GM19023 (cell line): Measurements from ENCODE around the gene PCMTD2.
"Not testable (repeated sequence)": the region's sequence is repeated elsewhere in the genome, so short reads cannot be mapped to it uniquely, and the experiment has no call there.

Experiments used
- ATAC-seq: cut with Tn5 transposase; IDR thresholded peaks from one replicate; pipeline ENCODE4 v1.9.1; 2021; ENCODE audit warnings: mild to moderate bottlenecking, moderate library complexity; ENCODE audit not compliant: unreplicated experiment

PCMTD2 gene

GRCh38 chr20:64285579-64286446 lies 30.3 kb downstream of the PCMTD2 start:
- ATAC-seq: peak; percentile 90

DNA sequence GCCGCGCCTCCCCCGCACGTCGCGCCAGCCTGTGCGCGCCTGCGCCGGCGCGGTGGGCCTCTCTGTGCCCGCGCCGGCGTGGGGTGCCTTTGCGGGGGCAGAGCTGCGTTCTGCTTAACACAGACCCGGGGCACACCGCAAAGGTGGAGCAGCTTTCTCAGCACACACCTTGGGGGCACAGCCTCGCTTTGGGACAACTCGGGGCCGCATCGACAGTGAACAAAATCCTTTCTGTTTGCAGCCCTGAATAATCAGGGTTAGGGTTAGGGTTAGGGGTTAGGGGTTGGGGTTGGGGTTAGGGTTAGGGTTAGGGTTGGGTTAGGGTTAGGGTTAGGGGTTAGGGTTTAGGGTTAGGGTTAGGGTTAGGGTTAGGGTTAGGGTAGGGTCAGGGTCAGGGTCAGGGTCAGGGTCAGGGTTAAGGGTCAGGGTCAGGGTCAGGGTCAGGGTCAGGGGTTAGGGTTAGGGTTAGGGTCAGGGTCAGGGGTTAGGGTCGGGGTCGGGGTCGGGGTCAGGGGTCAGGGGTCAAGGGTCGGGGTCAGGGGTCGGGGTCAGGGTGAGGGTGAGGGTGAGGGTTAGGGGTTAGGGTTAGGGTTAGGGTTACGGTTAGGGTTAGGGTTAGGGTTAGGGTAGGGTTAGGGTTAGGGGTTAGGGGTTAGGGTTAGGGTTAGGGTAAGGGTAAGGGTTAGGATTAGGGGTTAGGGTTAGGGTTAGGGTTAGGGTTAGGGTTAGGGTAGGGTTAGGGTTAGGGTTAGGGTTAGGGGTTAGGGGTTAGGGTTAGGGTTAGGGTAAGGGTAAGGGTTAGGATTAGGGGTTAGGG lies 31.1 kb downstream of the PCMTD2 start:
- not testable (repeated sequence) for ATAC-seq

GRCh38 chr20:64287264-64287590 lies 31.7 kb downstream of the PCMTD2 start:
- not testable (repeated sequence) for ATAC-seq

GRCh38 chr20:64292167-64292566 lies 36.6 kb downstream of the PCMTD2 start:
- ATAC-seq: not testable (repeated sequence)

- ATAC-seq: not testable (repeated sequence)
Measured at GRCh38 chr20:64303086-64303485, 47.5 kb downstream of the PCMTD2 start.

DNA sequence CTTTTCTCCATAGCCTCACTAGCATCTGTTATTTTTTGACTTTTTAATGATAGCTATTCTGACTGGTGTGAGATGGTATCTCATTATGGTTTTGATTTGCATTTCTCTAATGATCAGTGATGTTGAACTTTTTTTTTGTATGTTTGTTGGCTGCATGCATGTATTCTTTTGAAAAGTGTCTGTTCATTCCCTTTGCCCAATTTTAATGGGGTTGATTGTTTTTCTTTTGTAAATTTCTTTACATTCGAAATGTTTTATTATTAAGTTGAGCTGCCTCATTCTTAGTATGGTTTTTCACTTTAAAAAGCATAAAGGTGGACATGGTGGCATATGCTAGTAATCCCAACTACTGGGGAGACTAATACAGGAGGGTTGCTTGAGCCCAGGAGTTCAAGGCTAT lies 58.2 kb downstream of the PCMTD2 start:
- not testable (repeated sequence) for ATAC-seq

DNA sequence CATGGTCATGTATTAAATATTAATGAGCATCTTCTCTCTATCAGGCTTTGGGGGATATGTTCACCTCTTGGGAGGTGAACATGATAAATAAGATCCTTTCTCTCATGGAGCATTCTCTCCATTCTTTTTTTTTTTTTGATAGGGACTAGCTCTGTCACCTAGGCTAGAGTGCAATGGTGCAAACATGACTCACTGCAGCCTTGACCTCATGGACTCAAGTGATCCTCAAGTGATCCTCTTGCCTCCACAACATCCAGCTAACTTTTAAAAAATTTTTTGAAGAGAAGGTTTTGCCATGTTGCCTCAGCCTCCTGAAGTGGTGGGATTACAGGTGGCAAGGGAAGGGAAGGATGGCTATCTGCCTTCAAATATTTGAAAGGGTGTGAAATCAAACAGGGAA lies 59.8 kb downstream of the PCMTD2 start:
- ATAC-seq: not testable (repeated sequence)

DNA sequence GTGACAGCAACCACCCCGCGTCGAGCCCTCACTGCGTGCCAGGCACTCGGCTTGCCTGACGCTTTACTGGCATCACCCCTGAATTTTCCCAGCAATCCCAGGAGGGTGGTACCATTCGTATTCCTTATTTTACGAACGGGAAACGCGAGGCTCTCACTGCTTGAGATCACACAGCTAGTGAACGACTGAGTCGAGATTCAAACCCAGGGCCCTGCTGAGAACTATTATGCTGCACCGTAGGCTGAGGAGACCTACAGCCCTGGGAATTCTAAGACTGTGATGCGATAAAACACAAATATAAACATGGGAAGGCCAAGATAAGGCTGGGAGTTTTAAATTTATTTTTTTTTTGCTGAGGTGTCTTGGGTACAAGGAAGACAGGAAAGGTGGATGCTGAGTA lies 60.3 kb downstream of the PCMTD2 start:
- ATAC-seq: not testable (repeated sequence)

- ATAC-seq: not testable (repeated sequence)
Measured at GRCh38 chr20:64316415-64317083, 61.0 kb downstream of the PCMTD2 start.

- ATAC-seq: not testable (repeated sequence)
Measured at GRCh38 chr20:64317331-64317730, 61.8 kb downstream of the PCMTD2 start.

- not testable (repeated sequence) for ATAC-seq
Measured at GRCh38 chr20:64318056-64318455, 62.5 kb downstream of the PCMTD2 start.

GRCh38 chr20:64322031-64322789 lies 66.7 kb downstream of the PCMTD2 start:
- not testable (repeated sequence) for ATAC-seq
